Activated gamma-delta T cell treated with Interleukin-2 at 50 U/mL for 16 hours (primary cell): ENCODE data around the gene AGRP.
"Not testable (repeated sequence)": the region's sequence is repeated elsewhere in the genome, so short reads cannot be mapped to it uniquely, and the experiment has no call there.

Experiments used
- DNase-seq: peaks from one replicate; pipeline ENCODE4 v3.0.0-alpha.2; 2020

The AGRP gene, protein sequence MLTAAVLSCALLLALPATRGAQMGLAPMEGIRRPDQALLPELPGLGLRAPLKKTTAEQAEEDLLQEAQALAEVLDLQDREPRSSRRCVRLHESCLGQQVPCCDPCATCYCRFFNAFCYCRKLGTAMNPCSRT

DNA sequence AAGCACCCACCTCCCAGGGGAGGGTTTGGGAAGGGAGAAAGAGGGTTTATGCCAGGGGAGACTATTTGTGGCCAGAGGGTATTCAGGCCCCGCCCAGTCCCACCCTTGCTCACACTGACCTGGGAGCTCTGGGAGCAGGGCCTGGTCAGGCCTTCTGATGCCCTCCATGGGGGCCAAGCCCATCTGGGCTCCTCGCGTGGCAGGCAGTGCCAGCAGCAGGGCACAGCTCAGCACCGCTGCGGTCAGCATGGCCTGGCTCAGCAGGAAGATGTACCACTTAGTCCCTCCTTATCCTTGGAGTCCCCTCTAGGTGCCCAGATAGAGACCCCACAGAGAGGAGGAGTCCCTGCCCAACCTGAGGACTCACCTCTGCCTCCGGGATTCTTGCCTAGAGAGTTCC, at the start of gene AGRP:
Gene AGRP (minus strand): TSS at position 398 of the 400 bp plus-strand sequence. CDS start 149 bp downstream, at position 249.
- DNase-seq, result no peak

DNA sequence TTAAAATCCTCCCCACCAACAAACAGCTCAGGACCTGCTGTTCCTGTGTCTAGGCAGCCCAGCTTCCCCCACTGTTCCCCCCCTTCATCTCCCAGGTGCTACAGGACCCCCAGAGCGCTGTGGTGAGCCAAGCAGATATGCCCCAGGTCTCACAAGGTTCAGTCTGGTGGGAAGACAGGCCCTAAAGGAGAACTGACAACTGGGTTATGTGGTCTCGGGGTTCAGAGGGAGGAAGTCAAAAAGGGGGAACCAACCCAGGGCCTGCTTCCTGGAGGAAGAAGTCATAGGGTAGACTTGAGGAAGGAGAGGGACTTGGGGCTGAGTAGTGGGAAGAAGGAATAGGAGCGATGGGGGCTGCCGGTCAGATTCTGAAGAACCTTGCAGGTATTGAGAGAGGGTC, 47.9 kb upstream of the AGRP start:
- no peak for DNase-seq

DNA sequence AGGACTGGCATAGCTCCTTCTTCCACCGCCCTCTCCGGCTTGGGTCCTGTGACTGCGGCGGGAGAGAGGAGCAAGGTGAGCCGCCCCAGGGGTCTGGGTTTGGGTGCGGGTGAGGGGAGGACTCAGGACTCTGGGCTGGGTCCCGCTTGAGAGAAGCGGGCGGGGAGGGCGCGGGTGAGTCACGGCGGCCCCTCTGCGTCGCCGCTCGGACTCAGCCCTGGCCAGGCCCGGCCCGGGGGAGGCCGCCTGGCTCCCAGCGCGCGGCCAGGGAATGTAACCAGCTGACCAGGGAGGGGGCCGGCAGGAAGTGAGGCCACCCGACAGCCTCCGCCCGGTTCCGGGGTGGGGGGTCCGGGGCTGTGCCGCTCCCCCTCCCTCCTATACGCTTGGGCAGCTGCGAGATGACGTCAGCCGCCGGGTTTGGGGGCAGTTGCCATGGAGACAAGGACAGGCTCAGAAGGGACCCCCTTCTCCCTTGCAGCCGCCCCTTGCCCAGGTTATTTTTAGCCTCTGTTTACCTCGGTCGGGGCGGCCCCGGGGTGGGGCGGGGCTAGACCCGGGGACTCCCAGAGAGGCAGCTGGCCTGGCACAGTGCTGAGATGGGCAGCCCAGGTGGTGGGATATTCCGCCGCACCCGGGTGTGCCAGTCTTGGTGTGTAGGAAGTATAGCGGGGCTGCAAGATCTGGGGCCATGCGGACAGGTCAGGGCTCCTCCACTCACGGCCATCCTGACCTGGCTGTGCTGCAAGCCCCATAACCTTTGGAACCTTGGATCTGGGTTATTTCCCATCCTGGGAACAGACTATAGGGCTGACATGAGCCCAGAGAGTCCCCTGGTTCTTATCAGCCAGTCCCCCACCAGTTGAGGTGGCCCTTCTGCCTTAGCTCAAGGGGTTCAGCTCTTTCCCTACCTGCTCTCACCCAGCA, 46.9 kb upstream of the AGRP start:
- no peak for DNase-seq

- no peak for DNase-seq
Observed at GRCh38 chr16:67529582-67530012, 46.2 kb upstream of the AGRP start.

- DNase-seq, result no peak
Observed at GRCh38 chr16:67528870-67529581, 45.7 kb upstream of the AGRP start.

- DNase-seq, result no peak
Observed at GRCh38 chr16:67528222-67528869, 45.0 kb upstream of the AGRP start, which contains the start of gene RIPOR1. RIPOR1 (plus strand) TSS chr16:67528829; CDS start chr16:67538447, 9,618 bp downstream.

GRCh38 chr16:67526149-67526791, 42.9 kb upstream of the AGRP start:
- DNase-seq, result no peak

- DNase-seq, result no peak
Observed at GRCh38 chr16:67525176-67525860, 42.0 kb upstream of the AGRP start.

DNA sequence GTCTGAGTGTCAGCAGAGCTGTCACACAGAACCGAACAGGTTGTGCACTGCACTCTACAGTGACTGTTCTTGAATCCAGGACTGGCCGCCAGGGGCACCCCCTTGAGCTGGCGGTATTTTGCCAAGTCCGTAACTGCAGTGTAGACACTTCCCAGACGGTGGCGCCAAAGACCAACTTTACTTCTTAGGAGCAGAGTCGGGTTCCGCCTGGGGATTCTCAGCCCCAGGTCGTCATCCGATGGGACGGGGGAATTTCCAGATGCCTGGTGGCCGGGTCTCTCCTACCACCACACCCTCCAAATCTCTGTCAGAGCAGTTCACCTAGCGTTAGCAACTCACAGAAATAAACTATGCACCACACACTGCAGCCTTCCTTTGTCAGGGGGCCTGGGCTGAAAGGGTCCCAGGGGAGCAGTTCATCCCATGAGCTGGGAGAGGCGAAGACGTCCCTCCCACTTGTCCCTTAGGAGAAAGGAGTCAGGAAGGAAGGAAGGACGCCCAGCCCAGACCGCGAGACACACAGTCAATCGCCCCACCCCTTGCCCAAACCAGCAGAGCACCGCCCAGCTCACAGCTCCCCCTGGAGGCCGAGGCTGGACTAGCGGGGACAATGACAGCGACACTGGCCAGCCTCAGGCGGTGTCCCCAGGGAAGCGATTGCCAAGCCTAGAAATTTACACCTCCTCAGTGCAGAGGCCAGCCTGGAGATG, 37.9 kb upstream of the AGRP start:
- peak; percentile 98 for DNase-seq

GRCh38 chr16:67519242-67519641, 35.9 kb upstream of the AGRP start:
- no peak for DNase-seq

DNA sequence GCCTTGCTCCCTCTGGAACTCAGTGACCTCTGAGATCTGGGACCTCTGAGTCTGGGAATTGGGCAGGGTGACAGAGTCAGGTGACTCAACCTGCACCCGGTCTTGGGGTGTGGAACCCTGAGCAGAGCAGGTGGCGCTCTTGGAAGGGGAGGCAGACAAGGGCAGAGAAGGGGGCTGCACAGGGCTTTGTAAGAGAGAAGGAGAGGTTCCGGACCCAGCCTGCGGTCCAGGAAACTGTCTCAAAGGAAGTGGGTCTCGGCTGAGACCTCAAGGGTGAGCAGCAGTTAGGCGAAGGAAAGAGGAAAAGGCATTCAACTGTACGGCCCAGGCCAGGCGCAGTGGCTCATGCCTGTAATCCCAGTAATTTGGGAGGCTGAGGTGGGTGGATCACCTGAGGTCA, 35.3 kb upstream of the AGRP start:
- DNase-seq, result no peak

DNA sequence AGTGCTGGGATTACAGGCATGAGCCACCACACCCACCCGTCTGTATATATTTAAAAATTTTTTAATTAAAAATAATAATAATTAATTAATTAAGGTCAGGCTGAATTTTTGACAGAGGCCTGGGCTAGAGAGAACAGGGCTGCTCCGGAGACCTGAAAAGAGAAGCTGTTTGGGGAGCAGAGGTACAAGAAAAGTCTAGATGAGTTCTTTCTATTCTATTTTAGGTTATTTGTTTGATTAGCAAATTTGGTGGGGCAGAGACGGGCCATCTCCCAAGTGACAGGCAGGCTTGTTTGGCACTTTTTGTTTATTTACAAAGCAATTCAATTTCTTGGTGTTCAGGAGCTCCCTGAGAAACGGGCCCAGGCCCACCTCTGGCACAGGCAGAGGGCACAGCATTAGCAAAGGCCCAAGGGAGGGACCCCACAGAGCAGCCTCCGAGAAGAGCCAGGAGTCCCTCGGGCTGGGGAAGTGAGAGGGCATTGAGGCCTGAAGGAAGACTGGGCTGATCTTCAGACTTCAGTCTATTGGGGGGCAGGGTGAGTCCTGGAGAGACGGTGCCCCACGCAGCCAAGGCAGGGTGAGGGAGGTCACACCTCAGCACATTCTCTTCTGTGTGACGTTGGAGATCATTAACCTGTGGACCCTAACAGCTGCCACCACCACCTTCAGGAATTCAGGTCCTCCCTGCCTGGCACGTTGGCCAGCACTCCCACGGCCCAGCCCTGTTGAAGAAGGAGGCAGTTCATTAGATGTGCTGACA, 34.5 kb upstream of the AGRP start:
- DNase-seq, result no peak

DNA sequence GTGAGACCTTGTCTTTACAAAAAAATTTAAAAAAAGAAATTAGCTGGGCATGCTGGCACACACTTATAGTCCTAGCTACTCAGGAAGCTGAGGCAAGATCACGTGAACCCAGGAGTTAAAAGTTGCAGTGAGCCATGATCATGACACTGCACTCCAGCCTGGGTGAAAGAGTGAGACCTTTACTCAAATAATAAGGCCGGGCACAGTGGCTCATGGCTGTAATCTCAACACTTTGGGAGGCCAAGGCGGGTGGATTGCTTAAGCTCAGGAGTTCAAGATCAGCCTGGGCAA, 33.8 kb upstream of the AGRP start:
- DNase-seq, result no peak

GRCh38 chr16:67516296-67517154, 33.2 kb upstream of the AGRP start:
- no peak for DNase-seq

DNA sequence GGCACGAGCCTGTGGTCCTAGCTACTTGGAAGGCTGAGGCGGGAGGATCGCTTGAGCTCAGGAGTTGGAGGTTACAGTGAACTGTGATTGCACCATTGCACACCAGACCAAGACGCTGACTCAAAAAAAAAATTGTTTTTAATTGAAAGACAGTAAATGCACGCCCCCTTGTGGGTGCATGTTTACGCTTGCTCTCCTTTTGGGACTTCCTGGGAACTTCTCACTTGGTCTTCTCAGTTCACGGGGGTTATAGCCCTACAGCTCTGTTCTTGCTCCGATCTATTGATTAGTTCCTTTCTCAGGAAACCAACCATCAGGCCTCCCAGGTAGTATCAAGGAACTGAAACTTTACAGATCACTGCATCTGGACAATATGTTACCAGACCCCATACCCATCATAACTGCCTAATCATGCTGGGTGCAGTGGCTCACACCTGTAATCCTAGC, 31.1 kb upstream of the AGRP start:
- peak; percentile 82 for DNase-seq

GRCh38 chr16:67513892-67514291, 30.5 kb upstream of the AGRP start:
- DNase-seq, result not testable (repeated sequence)

DNA sequence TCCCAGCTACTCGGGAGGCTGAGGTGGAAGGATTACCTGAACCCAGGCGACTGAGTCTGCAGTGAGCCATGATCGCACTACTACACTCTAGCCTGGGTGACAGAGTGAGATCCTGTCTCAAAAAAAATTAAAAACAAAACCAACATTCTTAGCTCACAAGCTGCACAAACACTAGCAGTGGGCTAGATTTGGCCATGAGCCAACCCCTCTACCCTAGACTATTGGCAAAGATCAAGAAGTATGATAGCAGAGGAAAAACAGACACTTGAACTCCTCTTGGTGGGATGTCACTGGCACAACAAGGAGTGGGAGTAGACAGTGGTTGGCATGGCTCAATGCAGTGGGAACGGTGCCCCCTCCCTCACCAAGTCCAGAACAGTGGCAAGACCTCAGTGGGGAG, 25.7 kb upstream of the AGRP start:
- no peak for DNase-seq

DNA sequence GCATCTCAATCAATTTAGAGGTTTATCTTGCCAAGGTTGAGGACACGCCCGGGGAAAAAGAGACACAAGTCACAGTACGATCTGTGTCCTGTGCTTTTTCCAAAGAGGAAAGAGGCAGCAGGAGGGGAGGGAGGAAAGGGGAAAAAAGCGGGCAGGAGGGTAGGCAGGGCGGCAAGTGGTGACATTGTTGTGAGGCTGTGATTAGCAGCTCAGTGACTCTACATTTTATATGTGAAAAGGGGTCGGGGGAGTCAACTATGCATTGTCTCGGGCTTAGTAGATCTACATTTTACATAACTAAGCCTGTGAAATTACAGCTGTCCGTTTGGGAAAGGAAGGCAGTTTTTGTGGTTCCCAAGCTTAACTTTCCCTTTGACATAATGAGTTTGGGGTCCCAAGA, 23.1 kb upstream of the AGRP start:
- no peak for DNase-seq
